Muscle of arm (tissue), 12 donors: ENCODE data around the gene SSH3. TPM values are rescaled to one million over a fixed set of nuclear protein-coding genes. Genes with fewer than 3 reads are reported as not detected.
A peak's percentile ranks its signal among the peaks of the same experiment; 100 is the strongest.

Experiments
- DNase-seq: peaks from one replicate; pipeline ENCODE4 v3.0.0-alpha.2; 2013
- polyA plus RNA-seq, 12 donors: library from polyadenylated mRNA; unstranded; fragments of 120-200 nt; gene quantifications; one replicate each; pipeline ENCODE4 v1.2.1, GENCODE V29; 2013; ENCODE audit not compliant: insufficient read length in 12 of 12

SSH3 gene
- polyA plus RNA-seq, 12 donors, result 11.8 to 24.5 (median 15.3) TPM; not detected in 1

GRCh38 chr11:67278939-67279588, 24.3 kb upstream of the SSH3 start:
- DNase-seq, result no peak

GRCh38 chr11:67279589-67280340, 23.6 kb upstream of the SSH3 start:
- DNase-seq, result no peak

GRCh38 chr11:67280341-67280787, 23.0 kb upstream of the SSH3 start:
- no peak for DNase-seq

- no peak for DNase-seq
Observed at GRCh38 chr11:67280788-67281551, 22.4 kb upstream of the SSH3 start.

- DNase-seq, result no peak
Observed at GRCh38 chr11:67281552-67282150, 21.7 kb upstream of the SSH3 start.

- DNase-seq, result no peak
Observed at GRCh38 chr11:67282155-67282875, 21.0 kb upstream of the SSH3 start.

- no peak for DNase-seq
Observed at GRCh38 chr11:67282876-67283371, 20.4 kb upstream of the SSH3 start.

- DNase-seq, result no peak
Observed at GRCh38 chr11:67283481-67283963, 19.8 kb upstream of the SSH3 start.

GRCh38 chr11:67284811-67285540, 18.4 kb upstream of the SSH3 start:
- no peak for DNase-seq

GRCh38 chr11:67285541-67286498, 17.5 kb upstream of the SSH3 start:
- no peak for DNase-seq

GRCh38 chr11:67286621-67287333, 16.6 kb upstream of the SSH3 start:
- no peak for DNase-seq

GRCh38 chr11:67287355-67288197, 15.8 kb upstream of the SSH3 start:
- DNase-seq, result no peak

GRCh38 chr11:67288198-67288451, 15.2 kb upstream of the SSH3 start:
- DNase-seq, result no peak

- peak; percentile 90 for DNase-seq
Observed at GRCh38 chr11:67288452-67289225, 14.7 kb upstream of the SSH3 start.

- DNase-seq, result no peak
Observed at GRCh38 chr11:67289226-67289650, 14.1 kb upstream of the SSH3 start, which contains the start of gene ANKRD13D. Gene ANKRD13D, plus strand, starts transcription at chr11:67289303. Its CDS starts 158 bp downstream, at chr11:67289461.

- no peak for DNase-seq
Observed at GRCh38 chr11:67289651-67290479, 13.5 kb upstream of the SSH3 start.
